Endothelial cell of hepatic sinusoid (primary cell): ENCODE results near the gene MED26.
"Not testable (repeated sequence)": the region's sequence is repeated elsewhere in the genome, so short reads cannot be mapped to it uniquely, and the experiment has no call there.

Experiments used
- in situ Hi-C: cut with HindIII; loops from 2 replicates; pipeline ENCODE4 v1.10.0; 2017; ENCODE audit warnings: low sequenced_read_pairs

The MED26 gene

DNA sequence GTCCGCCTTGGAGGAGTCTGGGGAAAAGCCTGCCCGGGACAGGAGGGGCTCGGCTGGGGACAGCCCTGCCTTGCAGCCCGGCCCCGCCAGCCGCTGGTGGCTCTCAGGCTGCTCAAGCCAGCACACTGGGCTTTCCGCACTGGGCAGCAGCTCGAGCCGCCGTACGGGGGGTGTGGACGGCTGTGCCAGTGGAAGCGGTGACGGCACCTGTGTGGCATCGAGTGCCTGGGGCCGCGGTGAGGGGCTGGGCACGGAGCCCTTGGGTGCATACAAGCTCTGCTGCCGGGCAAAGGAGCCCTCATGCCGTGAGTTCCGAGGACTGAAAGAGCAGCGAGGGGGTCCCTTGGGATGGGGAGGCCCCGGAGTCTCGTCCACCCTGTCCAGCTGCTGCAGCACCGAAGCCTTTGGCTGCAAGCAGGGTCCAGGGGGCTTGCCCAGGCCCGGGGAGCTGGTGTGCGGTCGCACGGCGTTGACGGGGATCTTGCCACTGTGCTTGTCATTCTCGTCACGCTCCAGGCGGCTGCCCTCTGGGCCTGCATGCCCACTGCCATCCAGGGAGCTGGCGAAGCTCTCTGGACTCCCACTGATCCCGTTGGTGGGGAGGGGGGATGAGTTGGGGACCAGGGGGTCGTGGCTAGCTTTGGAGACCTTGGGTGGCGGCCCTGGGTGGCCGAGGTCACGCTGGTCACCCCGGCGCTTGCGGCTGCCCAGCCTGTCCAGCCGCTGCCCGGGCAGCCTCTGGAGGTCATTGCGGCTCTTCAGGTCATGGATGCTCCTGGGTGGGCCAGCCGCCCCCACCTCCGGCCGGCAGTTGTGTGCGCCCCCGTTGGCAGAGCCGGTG, 51.1 kb downstream of the MED26 start:
- in situ Hi-C loops: no loop called here

DNA sequence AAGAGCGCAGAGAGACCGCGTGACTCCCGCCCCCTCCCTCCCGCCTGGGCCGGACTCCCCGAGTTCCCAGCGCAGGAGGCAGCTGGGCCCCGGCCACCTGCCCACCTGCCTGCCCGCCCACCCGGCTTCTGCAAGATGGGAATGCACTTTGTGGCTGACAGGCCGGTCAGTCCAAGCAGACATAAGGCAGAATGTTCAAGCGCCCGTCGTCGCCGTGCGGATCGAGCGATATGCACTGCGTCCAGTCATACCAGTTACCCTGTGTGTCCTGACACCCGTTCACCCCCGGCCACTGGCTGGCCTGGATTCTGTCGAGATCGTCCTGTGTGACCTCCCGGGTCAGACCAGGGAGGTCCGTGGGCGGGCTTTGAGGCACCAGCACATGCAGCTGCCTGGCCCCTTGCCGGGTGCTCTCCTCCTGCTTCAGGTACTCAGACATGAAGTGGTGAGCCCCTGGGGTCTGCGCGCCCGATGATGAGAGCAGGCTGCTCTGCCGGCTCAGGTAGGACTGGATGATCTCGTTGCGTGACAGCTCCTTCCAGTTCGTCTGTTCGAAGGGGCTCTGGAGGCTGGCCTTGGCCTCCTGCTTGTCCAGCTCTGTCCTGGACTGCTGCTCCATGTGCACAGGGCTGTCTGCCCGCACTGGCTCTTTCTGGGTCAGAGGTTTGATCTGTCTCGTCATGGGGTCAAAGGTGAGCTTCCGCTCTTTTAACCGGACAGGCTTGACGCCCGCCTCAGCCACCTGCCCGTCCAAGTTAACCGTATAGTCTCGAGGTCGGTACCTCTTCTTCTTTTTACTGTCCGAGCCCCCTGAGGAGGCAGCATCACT, 51.9 kb downstream of the MED26 start:
- in situ Hi-C loops: no loop called here

DNA sequence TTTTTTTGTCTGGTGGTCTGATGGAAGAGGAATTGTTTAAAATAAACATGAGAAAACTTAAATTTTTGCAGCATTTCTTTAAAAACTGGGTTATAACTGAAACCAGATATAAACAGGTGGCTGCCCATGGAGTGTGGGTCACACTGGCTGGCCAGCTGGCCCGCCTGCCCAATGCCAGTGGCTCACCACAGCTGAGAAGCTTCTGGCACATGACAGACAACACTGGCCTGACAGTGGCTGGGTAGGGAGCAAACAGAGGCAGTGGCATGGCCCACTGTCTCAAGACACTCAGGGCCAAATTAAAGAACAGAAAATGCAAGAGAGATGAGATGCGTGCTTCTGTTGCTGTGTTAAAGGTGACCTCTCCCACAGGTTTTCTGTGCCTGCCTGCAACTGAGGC, 52.7 kb downstream of the MED26 start:
- in situ Hi-C loops: no loop called here

DNA sequence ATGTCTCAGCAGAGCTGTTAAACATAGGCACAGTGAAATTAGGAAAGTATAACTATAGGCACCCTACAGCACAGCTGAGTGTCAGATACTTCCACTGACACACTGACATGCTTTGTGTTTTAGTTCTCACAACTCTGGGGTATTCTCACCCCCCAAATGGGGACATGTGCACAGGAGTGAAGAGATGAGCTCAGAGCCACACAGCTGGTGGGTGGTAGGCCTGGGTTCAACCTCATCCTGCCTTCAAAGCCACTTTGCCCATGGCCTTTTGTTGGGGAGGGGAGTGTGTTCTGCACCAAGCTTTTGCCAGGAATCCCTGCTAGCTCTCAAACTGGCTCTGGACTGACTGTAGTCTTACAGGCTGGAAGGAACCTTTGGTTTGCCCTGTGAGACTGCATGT, 54.1 kb downstream of the MED26 start:
- in situ Hi-C loops: loop anchor here (5.0 kb wide), 1 partner anchor 48 kb away; no protein-coding TSS in a partner anchor

DNA sequence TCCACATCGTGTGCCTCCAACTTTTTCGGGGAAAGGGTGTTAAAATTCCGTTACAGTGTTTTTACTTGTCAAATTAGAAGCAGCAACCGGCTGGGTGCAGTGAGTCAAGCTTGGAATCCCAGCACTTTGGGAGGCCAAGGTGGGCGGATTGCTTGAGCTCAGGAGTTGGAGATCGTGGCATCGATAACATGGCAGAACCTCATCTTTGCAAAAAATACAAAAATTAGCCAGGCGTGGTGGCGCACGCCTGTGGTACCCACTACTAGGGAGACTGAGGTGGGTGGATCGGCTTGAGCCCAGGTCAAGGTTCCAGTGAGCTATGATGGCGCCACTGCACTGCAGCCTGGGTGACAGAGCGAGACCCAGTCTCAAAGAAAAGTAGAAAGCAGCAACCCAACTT, 54.7 kb downstream of the MED26 start:
- in situ Hi-C loops: loop anchor here (5.0 kb wide), 1 partner anchor 49 kb away; no protein-coding TSS in a partner anchor

DNA sequence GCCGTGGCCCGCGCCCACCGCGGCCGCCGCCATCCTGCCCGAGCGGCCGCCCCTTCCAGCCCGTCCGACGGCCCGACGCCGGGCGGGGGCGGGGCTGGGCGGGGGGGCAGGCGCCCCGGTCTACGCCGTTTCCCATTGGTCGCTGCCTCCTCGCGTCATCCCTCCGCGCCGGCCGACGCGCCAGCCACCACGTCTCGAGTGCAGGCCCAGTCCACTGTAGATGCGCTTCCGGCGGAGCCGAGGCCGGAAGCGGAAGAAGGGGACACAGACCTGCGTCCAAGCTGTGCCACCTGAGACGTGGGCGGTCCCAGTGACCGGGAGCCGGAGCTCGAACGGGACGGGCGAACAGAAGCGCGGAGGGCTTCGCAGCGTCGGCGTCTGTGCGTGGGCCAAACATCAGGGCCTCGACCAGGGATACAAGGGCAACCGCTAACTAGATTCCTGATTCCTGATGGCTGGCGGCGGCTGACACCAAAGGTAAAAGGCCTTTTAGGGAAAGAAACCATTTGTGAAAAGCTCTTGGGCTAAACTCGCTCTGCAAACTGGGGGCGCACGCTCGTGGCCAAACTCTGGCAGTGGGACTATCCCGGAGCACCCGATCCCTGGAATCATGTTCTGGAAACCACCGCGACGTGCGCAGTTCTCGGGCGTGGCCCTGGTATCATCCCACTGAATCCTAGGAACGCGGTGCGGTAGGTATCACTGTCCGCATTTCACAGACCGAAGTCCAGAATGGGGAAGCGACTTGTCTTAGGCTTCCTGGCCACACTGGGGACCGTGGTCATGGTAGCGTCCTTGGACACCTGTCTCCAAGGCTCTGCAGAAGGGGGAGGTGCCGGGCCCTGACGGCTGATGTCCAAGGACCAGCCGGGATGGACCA, 55.4 kb downstream of the MED26 start, which contains the start of gene SLC35E1:
SLC35E1 (minus strand) TSS at position 84 of the 880 bp plus-strand sequence; CDS start at position 33, 51 bp downstream.
- in situ Hi-C loops: loop anchor here (5.0 kb wide), 1 partner anchor 50 kb away; no protein-coding TSS in a partner anchor

DNA sequence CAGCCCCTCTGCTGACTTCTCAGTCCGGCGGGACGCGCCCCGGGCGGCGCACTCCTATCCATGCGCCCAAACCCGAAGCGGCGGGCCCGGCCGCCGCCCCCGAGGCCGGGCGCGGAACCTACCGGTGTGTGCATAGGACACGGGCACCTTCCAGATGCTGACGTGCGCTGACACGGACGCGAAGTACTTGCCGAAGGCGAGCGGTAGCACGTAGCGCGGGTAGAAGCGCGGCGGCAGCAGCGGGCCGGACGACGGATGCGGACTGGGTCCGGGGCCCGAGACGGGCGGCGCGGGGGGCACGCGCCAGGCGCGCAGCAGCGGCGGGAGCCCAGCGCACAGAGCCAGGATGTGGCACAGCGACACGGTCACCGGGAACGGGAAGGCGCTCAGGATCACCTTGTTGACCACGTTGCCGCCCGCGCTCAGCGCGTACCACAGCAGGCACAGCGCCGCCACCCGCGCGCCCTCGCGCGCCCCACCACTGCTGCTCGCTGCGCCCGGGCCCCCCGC, 56.1 kb downstream of the MED26 start:
- in situ Hi-C loops: loop anchor here (5.0 kb wide), 1 partner anchor 50 kb away; no protein-coding TSS in a partner anchor

DNA sequence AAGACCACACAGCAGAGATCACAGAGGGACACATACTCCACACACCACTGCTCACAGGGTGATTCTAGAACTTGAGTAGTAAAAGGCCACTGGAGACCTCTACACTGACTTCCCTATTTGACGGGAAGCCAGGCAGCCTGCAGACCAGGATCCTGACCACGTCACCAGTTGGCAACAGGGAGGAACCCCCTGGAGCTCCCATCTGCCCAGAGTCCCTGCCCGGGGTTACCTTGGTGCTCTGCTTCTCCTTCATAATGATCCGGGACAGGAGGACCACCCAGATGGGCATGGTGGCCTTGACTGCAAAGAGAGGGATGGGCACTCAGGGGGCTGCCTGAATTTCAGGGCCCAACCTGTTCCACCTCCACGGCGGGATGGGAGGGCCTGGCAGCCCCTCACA, 56.7 kb downstream of the MED26 start:
- in situ Hi-C loops: loop anchor here (5.0 kb wide), 1 partner anchor 51 kb away; no protein-coding TSS in a partner anchor

DNA sequence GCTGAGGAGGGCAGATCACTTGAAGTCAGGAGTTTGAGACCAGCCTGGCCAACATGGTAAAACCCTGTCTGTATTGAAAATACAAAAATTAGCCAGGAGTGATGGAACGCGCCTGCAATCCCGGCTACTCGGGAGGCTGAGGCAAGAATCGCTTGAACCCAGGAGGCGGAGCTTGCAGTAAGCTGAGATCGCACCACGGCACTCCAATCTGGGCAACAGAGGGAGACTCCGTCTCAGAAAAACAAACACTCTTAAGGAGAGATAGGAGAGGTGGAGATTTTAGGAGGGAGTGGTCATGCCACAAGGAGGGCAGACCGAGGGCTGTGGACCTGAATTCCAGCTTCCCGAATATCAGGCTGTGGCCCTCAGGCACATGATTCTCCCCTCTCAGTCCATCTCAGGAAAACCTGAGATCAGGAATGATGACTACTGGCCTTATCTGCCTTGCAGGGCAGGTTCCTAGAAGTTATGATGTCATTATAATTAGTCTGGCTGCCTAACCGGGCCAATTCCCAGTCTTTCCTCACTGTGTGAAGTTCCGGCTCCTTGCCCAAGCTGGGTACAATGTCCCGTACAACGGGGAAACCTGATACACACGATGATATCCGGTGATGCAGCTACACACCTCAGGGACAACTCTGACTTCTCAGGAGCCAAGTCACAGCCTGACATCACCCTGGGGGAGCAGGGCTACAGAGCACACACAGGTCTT, 58.2 kb downstream of the MED26 start:
- in situ Hi-C loops: loop anchor here (5.0 kb wide), 1 partner anchor 53 kb away; no protein-coding TSS in a partner anchor

DNA sequence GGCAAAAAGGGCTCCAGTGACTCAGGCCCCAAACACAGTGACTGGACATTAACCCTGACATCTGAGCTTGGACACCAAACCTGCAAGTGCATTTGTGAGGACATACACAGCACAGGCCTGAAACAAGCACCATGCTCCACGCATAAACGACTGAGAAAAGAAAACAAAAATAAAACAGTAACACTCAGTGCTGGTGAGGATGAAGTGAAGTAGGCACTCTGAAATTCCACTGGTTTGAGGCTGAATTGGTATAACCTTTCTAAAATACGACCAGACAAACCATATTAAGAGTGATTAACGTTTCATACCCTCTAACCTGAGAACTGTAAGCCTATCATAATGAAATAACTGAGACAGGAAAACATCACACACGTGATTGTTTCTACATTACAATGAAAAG, 61.3 kb downstream of the MED26 start:
- in situ Hi-C loops: no loop called here

DNA sequence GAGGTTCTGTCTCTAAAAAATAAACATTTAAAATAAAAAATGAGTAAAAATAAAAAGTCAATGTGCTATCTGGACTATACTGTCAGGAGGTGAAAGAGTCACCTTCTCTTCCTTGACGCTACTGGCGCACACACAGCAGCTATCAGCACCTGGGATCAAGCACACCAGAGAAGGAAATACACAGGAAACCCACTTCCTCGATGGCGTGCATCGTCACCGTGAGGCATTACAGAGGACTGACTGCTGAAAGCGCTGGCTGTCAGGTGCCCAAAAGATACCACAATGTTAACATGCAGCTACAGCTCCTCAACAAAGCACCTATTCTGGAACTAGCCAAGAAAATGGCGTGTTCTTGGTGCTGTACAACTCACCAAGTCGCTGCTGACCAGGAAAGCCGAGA, 61.8 kb downstream of the MED26 start:
- in situ Hi-C loops: no loop called here

DNA sequence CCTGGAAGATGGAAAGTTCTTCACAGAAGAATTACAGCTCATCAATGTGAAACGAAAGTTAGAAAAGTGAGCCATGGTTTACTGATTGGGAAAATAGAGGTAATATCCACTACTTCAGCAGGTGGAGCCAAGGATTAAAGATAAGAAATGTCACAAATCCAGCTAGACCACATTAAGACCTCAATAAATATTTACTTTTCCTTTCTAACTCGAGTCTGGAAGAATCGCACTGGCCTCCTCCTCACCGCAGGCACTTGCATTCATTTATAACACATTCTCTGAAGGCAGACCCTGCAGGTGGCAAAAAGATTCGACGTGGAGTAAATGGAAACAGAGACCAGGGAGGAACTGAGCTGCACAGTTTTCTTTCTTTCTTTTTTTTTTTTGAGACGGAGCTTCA, 63.2 kb downstream of the MED26 start:
- in situ Hi-C loops: no loop called here

DNA sequence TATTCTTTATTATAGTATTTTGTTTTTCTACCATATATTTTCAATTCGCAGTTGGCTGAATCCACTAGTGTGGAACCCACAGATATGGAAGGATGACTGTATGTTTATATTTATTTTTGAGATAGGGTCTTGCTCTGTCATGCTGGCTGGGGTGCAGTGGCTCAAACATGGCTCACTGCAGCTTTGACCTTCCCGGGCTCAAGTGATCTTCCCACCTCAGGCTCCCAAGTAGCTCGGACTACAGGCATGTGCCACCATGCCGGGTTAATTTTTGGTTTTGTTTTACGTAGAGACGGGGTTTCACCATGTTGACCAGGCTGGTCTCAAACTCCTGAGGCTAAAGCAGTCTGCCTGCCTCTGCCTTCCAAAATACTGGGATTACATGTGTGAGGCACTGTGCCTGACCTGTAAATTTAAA, 65.4 kb downstream of the MED26 start:
- in situ Hi-C loops: no loop called here

DNA sequence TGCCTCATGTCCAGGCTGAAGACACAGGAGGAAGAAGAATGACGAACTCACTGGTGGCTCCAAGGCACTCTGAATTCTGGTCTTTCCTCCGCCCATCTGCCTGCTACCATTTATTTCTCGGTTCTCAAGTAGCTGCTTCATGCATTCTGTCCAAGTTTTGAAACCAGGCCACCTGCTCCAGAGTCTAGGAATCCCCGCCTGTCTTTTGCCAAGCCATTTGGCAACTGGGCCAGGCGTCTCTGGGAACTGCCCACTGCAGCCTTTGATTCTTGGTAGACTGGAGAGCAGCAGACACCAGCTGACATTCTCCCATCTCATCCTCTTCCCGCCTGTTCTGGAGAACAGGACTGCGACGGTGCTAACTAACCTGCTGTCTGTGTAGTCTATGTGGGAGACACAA, 66.6 kb downstream of the MED26 start:
- in situ Hi-C loops: no loop called here

DNA sequence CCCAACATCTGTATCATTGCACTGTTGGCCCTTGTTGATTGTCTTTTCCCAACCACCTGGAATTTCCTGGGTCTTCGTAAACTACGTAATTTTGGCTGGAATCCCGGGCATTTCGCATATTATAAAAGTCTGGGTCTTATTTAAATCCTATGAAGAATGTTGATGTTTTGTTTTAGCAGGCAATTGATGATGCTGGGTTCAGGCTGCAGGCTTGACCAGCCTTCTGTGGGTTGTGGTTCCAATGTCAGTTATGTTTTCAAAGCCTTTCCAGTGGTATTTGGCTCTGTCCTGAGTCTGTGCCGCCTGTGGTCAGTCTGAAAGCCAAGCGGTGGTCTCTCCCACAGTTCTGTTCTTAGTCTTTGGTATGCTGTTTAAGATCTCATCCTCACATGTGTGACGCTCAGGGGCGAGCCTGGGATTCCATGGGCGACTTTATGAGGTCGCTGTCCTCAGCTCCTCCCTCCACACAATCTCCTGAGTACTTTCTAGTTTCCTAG, 68.2 kb downstream of the MED26 start:
- in situ Hi-C loops: no loop called here

DNA sequence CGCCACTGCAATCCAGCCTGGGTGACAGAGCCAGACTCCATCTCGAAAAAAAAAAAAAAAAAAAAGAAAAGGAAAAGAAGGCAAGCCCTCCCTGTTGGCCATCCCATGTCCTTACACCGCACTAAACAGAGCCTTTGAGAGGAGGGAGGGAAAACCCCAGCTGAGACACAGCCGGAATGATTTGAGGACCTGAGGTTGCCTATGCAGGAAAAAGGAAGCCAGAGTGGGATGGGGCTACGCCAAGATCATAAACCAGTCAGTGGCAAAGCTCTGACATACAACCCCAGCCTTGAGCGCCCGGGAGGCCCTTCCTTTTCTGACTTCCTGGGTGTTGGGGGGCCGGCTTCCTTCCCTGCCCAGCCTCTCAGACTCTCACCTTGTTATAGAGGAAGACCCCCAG, 73.2 kb downstream of the MED26 start:
- in situ Hi-C loops: no loop called here

DNA sequence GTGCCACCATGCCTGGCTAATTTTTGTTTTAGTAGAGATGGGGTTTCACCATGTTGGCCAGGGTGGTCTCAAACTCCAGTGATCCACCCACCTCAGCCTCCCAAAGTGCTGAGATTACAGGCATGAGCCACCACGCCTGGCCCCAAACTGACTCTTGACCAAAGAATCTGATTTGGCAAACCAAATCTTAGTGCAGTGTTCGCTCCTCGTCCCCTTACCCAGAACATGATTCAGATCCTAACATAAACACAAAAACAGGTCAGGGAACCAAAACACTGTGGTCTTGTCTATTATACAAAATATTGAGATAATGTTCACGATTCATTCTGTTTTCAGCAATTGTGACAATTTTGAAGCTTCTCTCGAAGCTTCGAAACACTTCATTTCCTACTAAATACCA, 76.1 kb downstream of the MED26 start:
- in situ Hi-C loops: not testable (repeated sequence)

DNA sequence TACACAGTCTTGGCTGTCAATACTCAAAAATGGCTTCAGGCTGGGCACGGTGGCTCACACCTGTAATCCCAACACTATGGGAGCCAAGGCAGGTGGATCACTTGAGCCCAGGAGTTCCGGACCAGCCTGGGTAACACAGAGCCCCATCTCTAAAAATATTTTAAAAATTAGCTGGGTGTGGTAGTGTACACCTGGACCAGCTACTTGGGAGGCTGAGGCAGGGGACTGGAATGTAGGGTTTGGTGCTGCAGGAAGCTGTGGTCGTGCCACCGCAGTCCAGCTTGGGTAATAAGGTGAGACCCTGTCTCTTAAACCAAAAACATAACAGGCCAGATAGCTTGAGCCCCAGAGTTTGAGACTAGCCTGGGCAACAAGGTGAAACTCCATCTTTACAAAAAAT, 79.0 kb downstream of the MED26 start:
- in situ Hi-C loops: no loop called here

DNA sequence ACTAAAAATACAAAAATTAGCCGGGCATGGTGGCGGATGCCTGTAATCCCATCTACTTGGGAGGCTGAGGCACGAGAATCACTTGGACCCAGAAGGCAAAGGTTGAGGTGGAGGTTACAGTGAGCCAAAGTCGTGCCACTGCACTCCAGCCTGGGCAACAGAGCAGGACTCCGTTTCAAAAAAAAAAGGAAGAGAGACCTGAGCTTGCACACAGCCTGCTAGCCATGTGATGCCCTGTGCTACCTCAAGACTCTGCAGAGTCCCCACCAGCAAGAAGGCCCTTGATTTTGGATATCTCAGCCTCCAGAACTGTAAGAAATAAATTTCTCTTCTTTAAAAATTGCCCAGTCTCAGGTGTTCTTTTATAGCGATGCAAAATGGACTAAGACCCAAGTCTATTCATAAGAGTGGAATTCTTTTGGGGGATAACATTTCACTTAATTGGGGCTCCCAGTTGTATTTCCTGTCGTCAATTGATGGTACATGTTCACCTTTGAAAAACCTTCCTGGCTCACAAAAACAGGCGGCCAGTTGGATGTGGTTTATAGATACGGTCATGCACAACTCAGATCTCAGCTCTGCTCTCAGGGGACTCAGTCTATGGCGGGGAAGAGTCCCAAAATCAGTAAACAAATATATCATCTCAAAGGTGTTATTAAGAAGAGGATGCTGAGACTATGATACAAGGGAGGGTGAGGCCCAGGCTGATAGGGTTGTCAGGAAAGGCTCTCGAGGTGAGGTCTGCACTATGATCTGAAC, 83.4 kb downstream of the MED26 start:
- in situ Hi-C loops: no loop called here
